Head of caudate nucleus (tissue), 42 donors: Measurements from ENCODE around the gene SLC4A4.
A peak's percentile ranks its signal among the peaks of the same experiment; 100 is the strongest.

Experiments
- DNase-seq, 42 donors: peaks; one replicate each; pipeline versions ENCODE4 v3.0.0 to v3.0.0-alpha.2; 2020 to 2021; ENCODE audit warnings: mixed read lengths in 7 of 42
- intact Hi-C: fragments of 100-400 bp; cut with DNase I; formaldehyde crosslinking; loops from one replicate; pipeline ENCODE4 v1.15.0; 2022

Gene SLC4A4

DNA sequence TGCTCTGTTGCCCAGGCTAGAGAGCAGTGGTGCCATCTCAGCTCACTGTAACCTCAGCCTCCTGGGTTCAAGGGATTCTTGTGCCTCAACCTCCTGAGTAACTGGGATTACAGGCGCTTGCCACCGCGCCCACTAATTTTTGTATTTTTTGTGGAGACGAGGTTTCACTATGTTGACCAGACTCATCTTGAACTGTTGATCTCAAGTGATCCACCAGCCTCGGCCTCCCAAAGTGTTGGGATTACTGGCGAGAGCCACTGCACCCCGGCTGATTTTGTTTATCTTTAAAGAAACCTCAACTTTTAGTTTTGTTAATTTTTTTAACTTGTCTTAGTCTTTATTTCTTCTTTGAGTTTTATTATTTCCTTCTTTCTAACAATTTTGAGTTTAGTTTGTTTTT, 163.2 kb downstream of the SLC4A4 start:
- DNase-seq = no peak
- intact Hi-C loops = no loop called here

GRCh38 chr4:71518283-71518989, 179.6 kb downstream of the SLC4A4 start:
- no peak for DNase-seq
- intact Hi-C loops = no loop called here

- intact Hi-C loops = no loop called here
- DNase-seq = no peak
Observed at GRCh38 chr4:71520308-71520707, 181.5 kb downstream of the SLC4A4 start.

GRCh38 chr4:71520850-71521249, 182.0 kb downstream of the SLC4A4 start:
- no peak for DNase-seq
- intact Hi-C loops = no loop called here

GRCh38 chr4:71524756-71525155, 185.9 kb downstream of the SLC4A4 start:
- no peak for DNase-seq
- intact Hi-C loops = no loop called here

DNA sequence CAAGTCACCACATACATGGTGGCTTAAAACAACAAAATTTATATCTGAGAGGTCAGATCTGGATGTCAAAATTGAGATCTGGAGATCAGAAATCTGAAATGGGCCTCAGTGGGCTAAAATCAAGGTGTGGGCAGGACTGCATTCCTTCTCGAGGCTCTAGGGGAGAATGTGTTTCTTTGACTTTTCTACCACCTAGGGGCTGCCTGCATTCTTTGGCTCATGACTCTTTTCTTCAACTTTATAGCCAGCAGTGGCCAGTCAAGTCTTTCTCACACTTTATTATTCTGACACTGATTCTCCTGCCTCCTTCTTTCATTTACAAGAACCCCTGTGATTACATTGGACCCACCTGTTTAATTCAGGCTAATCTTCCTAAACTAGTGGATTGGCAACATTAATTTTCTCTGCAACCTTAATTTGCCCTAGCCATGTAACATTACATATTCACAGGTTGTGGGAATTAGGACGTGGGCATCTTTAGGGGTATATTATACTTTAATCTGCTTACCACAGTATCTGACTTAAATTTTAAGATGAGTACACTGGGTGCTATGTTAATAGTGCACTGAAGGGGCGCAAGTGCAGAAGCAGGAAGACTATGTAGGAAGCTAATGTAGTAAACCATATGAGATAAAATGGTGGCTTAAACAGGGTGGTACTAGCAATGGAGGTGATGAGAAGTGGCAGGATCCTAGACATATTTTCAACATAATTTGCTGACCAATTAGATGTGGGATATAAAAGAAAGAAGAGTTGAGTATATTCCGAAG, 188.0 kb downstream of the SLC4A4 start:
- intact Hi-C loops = no loop called here
- no peak for DNase-seq

DNA sequence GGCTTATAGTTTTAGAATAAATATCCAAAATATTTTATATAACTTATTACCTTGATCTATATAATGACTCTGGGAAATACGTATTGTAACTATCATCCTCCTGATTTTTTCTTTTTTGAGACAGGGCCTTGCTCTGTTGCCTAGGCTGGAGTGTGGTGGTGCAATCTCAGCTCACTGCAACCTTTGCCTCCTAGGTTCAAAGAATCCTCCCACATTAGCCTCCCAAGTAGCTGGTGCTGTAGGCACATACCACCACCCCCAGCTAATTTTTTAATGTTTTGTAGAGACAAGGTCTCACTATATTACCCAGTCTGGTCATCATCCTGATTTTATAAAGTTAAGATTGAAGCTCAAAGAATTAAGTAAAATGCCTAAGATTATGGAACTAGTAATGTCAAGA, 193.6 kb downstream of the SLC4A4 start:
- no peak for DNase-seq
- intact Hi-C loops = no loop called here

DNA sequence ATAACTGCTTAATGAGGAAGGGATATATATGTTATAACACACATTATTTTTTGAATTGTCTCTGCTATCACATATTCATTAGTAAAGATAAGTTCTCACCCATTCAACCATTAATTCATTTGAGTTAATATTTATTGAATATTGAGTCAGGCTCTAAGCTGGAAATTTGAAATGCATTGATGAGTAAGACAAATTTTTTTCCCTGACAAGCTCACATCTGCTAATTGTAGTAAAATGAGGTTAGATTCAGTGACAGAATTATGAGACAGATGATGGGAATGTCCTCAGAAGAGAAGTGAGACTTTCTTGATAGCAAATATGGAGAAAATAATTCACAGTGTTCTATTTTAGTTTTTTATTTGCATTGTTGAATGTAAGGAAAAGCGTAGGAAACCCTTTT, 194.3 kb downstream of the SLC4A4 start:
- intact Hi-C loops = no loop called here
- no peak for DNase-seq

GRCh38 chr4:71537551-71538065, 198.8 kb downstream of the SLC4A4 start:
- intact Hi-C loops = no loop called here
- peak in 2 of 42 donors; percentile 17 to 40 for DNase-seq

- no peak for DNase-seq
- intact Hi-C loops = no loop called here
Observed at GRCh38 chr4:71538528-71538927, 199.7 kb downstream of the SLC4A4 start.

DNA sequence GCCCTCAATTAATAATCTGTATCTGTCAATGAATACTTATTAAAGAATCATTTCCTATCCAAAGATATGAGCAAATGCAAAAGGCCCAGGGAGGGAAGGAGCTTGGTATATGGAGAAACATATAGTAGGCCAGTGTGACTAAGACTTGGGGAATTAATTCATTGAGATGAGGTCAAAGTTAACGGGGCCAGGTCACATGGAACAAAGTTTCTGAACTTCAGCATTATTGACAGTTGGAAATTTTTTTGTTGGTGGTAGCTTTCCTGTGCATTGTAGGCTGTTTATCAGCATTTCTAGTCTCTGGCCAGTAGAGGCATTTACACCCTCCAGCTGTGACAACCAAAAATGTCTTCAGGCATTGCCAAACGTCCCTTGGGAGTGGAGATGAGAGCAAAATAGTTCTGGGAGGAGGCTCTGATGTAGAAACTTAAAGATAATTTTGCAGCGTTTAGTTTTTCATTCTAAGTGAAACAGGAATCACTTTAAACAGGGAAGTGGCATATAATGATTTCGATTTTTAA, 202.0 kb downstream of the SLC4A4 start:
- DNase-seq = no peak
- intact Hi-C loops = no loop called here

- intact Hi-C loops = no loop called here
- peak in 27 of 42 donors; percentile 13 to 78 (median 41) for DNase-seq
Observed at GRCh38 chr4:71541541-71541940, 202.7 kb downstream of the SLC4A4 start.

DNA sequence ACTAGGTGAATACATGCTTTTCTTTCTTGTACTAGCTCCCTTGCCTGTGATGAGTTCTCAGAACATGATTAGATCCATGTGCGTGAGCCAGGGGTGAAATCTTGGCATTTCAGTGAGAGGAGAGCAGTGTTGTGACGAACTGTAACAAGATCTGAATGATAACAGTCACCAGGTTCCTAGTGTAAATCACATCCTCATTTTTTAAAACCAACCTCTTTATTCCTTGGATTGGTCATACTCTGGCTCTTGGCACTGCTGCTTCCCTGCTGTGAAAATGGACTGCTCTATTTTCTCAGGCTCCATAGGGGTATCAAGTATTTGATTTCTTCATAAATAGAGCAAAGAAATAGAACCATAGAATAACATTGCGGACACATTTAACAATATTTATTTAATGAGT, 206.3 kb downstream of the SLC4A4 start:
- intact Hi-C loops = no loop called here
- no peak for DNase-seq

DNA sequence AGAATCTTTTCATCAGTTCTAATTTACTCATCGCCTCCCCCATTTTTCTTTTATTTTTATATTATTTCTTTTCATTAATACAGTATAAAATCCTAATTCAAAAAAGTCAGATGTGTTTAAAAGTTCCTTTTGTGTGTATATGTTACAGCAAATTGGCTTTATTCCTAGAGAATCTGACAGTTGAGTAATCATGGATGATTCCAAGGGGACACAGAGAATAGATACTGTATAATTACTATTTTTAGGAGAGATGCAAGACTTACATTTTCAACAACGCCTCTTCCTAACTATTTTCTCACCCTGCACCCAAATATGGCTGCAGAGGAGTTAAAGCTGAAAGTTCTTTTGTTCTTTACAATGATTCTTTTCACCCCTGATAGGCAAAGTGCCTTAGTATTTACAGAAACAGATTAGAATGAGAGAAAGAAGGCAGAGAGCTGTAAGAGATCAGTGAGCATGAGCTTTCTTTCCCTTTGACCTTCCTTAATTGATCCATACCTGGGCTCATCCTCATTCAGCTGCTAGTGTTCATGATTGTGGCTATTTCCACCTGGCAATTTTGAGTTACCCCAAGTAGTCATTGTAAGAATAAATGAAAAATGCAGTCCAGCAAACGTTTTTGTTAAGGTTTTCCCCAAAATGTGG, 210.8 kb downstream of the SLC4A4 start:
- intact Hi-C loops = no loop called here
- DNase-seq = peak in 1 of 42 donors; percentile 13

DNA sequence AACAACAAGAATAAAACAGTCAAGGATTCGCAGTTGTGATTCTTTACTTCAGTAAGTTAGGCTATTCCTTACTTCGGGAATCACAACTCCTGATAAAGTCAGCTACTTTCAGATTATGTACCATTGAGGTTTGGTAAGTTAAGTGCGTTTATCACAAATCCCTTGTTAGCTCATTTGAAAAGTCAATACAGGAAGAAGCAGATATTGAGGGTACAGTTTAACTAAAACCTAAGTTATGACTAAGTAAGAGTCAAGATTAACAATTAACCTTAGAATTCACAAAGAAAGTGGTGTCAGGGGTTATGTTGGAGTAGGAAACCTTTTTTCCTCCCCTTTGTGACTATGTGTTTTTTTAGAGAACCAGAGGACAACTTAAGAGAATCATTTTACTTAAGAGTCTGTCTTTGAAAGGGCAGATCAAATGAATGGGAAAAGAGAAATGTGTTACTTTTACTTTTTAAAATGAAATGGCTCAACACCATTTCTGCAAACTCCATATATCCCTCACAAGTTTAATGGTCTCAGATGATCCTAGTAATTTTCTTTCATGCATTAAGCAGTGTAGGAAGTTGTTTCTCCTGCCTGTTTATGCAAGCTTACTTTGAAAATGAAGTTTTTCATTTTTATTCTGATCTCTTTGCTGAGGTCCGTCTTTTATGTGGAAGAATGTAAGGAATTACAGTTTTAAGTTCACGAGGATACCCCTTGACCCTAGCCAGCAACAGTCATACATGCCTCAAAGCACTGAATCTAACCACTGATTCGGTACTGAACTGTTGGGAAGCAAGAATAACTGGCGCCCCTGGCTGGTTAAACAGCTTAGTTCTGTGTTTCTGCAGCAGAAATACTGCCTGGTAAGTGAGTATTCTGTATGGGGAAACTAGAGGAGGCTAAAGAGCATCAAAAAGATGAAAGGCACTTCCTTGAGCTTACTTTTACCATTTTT, 211.7 kb downstream of the SLC4A4 start:
- peak in 1 of 42 donors; percentile 7 for DNase-seq
- intact Hi-C loops = no loop called here

GRCh38 chr4:71553605-71554004, 214.8 kb downstream of the SLC4A4 start:
- DNase-seq = peak in 4 of 42 donors; percentile 16 to 45 (median 29)
- intact Hi-C loops = no loop called here

DNA sequence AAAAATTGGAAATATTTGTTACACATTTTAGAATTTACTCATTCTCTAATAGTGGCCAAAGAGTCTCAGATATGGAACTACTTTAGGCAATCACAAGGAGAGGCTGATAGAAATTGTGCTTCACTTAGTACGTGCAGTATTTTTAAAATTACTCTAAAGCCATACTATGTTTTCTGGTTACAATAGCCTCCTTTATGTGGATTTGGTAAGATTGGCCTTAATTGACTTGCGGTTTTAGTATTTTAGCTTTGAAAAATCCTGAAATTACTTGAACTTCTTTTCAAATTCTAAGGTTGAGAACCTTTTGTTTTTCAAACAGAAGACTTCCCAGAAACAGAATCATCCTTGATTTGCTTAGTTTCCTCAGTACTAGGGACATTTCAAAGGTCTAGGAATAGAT, 215.2 kb downstream of the SLC4A4 start:
- no peak for DNase-seq
- intact Hi-C loops = no loop called here

DNA sequence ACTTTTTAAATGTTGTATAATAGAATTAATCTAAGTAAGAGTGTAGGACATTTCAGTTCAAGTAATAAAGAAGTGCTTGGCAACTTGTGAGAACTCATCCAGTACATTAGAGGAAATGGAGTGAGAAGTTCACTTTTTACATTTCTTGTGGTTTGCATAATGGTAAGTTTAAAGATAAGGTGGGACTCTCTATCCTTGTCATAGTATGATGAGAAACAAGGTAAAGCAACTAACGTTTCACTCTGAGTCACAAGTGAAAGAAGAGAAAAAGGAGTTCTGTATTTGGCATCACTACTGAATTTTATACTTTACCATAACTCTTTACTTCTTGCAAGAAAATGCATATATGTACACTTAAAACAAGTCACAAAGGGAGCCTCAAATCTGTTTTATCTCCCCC, 219.4 kb downstream of the SLC4A4 start:
- intact Hi-C loops = no loop called here
- no peak for DNase-seq
